GM19351 (cell line): Measurements from ENCODE around the gene TRIM7.

Source experiments
- ATAC-seq: cut with Tn5 transposase; IDR thresholded peaks from one replicate; pipeline ENCODE4 v1.9.1; 2021; ENCODE audit warnings: mild to moderate bottlenecking, moderate library complexity; ENCODE audit not compliant: unreplicated experiment

Gene TRIM7

DNA sequence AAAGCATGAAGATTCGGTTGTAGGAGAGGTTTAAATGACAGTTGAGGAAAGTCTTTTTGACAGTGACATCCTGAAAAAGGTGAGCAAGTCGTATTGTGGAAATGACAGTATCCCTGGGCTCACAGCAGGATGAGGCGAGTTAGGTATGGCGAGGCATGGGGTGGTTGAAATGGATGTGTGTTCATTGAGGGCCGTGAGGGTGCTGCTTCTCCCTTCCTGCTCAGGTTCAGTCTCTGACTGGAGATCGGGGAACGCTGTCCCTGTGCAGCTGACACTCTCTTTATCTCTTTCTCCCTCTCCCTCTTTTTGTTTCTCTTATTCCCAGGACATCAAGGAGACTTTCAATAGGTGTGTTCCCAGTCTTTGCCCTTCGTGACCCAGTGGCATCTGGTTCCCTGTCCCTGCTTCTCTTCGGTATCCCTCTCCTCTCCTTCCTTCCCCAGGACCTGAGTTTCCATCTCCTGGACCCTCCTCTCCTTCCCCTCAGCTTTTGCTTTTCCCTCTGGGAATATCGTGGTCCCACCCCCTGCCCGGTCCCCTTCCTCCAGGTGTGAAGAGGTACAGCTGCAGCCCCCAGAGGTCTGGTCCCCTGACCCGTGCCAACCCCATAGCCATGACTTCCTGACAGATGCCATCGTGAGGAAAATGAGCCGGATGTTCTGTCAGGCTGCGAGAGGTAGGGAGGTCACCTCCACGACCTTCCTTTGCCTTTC, 28.2 kb upstream of the TRIM7 start:
- no peak for ATAC-seq

DNA sequence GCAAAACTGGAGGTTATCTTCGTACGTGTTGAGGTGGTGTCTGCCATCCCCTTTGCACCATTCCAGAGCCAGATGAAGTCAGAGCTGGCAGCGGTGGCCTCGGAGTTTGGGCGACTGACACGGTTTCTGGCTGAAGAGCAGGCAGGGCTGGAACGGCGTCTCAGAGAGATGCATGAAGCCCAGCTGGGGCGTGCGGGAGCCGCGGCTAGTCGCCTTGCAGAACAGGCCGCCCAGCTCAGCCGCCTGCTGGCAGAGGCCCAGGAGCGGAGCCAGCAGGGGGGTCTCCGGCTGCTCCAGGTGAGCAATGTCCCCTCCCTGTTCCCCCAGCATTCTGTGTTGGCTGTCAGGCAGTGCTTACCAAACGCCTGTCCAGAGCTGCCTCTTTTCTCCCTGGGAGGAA, 27.6 kb upstream of the TRIM7 start:
- no peak for ATAC-seq

DNA sequence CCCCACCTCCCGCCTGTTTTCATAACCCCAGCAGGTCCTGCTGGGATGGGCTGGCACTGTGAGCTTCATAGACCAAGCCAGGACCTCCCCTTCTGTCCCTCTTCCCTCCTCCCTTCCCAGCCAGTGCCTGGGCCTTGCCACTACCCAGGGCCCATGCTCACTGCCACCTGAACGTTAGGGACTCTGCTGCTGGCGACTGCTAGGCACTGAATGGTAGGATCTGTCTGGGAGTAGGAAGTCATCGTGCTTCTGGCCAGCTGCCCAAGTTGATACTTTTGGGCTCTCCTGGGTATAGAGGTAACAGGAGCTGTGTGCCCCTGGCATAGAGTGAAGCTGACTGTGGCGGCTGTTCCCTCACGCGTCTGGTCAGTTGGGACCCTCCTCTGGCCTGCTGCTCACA, 26.4 kb upstream of the TRIM7 start:
- ATAC-seq = no peak

DNA sequence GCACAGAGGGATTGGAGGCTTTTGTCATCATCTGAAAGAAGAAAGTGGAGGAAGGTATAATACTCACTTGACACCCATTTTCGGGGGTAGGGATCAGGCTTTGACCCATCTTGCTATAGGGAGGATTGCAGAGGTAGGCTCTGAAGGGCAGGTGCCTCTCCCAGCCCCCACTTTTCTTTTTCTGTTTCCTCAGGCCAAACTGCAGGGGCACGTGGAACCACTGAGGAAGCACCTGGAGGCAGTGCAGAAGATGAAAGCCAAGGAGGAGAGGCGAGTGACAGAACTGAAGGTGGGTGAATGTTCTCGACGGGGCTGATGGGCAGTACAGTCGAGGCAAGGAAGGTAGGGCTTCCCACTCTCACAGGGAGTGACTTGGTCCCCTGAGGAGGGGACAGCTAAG, 25.6 kb upstream of the TRIM7 start:
- ATAC-seq = no peak

DNA sequence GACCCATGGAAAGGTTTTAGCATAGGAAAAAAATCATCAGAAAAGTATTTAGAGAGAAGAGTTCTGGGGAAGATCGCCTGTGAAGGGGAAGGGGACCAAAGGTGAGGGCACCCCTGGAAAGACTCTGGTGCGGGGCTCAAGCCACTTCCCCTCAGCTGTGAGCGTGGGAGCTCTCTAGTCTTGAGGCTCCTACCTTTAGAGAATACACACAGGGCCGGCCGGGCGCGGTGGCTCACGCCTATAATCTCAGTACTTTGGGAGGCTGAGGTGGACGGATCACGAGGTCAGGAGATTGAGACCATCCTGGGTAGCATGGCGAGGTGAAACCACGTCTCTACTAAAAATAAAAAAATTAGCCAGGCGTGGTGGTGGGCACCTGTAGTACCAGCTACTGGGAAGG, 25.0 kb upstream of the TRIM7 start:
- no peak for ATAC-seq

DNA sequence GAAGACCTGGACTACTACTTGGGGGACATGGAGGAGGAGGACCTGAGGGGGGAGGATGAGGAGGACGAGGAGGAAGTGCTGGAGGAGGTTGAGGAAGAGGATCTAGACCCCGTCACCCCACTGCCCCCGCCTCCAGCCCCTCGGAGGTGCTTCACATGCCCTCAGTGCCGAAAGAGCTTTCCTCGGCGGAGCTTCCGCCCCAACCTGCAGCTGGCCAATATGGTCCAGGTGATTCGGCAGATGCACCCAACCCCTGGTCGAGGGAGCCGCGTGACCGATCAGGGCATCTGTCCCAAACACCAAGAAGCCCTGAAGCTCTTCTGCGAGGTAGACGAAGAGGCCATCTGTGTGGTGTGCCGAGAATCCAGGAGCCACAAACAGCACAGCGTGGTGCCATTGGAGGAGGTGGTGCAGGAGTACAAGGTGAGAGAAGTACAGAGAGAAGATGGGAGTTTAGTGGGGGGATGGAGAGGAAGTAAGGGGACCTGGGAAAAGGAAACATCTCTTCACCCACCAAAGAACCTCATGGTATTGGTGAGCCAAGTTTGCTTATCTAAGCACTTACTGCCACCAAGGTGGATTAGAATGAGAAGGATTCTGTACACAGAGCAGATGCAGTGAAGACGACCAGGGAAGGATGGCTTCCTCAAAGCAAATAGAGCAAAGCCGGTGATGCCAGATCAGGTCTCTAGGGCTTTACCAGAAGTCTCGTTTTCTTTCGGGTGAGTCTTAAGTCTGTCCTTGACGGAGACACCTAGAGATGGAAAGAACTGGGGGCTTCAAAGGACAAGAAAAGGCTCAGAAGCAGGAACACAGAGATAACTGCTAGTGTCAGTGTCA, 19.6 kb upstream of the TRIM7 start:
- ATAC-seq = no peak

DNA sequence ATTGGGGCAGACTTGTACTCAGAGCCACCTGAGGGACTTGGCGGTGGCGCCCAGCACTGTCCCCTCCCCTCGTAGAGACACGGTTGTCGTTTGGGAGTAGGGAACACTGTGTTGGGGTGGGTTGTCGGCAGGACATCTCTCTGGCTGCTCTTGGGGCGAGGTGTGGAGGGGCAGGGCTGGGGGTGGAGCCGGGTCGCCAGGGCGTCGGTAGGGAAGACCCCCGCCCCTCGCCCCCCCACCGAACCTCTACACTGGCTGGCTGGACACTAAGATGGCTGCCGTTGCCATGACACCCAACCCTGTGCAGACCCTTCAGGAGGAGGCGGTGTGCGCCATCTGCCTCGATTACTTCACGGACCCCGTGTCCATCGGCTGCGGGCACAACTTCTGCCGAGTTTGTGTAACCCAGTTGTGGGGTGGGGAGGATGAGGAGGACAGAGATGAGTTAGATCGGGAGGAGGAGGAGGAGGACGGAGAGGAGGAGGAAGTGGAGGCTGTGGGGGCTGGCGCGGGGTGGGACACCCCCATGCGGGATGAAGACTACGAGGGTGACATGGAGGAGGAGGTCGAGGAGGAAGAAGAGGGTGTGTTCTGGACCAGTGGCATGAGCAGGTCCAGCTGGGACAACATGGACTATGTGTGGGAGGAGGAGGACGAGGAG, 18.9 kb upstream of the TRIM7 start:
- no peak for ATAC-seq

DNA sequence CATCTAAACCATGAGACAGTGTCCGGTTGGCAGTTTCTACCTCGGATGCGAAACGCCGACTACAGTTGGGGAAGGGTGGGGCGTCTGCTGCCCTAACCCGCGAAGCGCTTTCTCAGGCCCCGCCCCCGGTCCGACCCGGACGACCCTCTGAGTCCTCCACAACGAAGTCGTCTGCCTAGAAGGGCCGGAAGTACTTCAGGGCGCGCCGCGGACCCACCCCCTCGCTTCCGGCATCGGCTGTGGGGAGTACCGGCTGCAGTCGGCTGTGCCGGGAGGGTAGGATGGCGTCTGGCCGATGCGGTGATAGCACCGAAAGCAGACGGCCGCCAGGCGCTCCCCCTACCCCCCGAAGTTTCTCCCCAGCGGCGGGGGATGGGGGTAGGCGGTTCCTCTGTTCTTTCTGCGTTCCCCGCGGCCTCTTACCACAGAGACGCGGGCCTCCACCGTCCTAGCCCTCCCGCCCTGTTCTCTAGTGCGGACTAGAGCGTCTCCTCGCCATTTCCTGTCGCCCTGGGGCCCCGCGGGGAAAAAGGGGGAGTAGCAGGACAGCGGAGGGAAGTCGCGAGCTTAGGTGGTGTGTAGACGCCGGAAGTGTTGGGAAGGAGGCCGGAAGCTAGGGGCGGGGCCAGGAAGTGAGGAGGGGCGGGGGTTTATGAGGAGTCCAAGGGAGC, 18.2 kb upstream of the TRIM7 start, which contains the start of gene TRIM41:
TSS of gene TRIM41 (plus strand) at position 224 of the 671 bp plus-strand sequence. CDS start 719 bp downstream, outside the sequence.
- peak; percentile 62 for ATAC-seq

DNA sequence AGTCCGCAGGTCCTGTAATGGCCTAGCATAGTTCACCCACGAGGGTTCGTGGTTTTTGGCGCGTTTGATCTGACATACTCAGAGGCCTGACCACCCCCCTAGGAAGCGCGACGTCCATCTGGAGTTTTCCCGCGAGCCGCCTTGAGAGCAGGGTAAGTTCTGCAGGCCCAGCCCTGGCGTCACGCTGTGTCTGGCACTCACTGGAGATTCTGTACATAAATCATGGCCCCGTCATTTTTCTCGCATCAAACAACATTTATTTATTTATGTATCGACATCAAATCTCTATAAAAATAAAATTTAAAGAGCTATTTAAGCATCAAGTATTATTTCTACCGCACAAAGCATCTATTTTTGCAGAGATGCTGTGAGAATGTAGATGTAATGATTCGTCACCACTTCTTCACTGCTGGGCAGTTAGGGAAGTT, 17.6 kb upstream of the TRIM7 start:
- ATAC-seq = no peak

DNA sequence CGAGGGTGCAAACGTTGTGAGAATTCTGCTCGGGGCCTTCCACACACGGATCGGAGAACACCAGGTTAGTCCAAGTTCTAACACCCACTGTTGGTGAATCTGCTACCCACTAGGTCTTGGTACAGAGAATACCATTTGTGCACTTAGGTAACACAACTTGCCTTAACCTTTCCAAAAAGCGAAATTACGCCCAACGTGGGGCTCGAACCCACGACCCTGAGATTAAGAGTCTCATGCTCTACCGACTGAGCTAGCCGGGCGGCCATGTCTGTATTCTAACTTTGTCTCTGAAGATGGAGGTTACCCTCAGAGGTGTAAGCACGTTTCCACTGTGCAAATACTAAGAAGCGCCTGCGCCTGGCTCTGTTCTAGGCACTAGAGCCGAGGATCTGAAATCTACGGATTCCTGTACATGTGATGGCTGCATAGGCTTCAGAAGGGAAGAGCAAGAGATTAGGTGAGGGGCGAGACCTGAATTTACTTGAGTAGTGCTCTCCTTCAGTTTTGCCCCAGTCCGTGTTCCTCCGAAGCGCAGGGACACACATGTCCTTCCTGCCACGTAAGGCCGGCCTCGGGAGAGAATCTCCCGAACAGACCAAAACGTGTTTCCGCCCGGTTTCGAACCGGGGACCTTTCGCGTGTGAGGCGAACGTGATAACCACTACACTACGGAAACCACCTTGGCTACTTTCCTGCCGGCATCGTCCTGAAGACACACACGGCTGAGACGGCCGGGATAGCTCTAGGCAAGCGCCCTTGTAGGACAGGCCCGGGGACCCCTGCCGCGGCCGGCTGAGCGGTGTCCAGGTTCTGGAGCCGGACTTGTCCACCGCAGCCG, 17.0 kb upstream of the TRIM7 start:
- ATAC-seq = peak; percentile 22

DNA sequence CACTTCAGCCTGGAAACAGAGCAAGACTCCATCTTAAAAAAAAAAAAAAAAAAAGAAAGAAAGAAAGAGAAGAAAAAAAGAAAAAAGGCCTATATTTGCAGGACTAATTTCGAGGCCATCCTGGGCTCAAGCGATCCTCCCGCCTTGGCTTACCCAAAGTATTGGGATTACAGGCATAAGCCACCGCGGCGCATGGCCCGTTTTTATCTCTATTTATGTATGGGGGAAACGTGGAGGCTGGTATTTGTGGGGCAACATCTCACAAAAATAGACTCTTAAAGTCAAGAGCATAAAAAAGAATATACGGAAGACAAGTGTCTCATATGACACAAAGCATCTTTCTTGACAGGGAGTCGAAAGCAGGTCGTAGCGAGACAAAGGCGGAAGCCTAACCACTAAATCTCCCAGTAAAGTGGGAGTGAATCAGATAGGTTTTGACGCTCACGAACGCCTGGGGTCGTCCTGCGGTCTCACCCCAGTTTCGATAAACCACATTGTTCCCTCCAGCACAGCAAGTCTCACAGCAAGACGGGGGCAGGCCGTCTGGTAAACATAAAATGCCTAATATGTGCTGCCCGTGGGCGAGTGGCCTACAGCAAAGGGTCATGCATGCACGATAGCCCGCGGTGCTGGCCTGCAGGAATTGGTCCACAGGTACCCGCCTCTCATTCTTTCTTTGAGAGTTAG, 16.3 kb upstream of the TRIM7 start:
- ATAC-seq = no peak

DNA sequence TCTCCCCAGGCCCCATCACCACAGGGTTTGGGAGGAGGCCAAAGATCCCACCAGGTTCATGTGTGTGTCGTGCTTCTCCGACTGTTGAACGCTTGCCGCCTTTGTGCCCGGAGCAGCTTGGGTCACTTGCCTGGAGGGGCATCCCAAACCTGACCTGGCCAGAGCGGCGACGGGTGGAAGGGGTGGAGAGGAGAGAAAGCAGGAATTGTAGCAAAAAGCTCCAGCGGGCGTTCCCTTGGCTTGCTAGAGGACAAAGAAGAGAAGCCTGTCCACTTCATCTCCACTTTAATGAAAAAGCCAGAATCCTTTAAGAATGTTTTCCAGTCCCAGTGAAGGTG, 15.2 kb upstream of the TRIM7 start:
- ATAC-seq = no peak

DNA sequence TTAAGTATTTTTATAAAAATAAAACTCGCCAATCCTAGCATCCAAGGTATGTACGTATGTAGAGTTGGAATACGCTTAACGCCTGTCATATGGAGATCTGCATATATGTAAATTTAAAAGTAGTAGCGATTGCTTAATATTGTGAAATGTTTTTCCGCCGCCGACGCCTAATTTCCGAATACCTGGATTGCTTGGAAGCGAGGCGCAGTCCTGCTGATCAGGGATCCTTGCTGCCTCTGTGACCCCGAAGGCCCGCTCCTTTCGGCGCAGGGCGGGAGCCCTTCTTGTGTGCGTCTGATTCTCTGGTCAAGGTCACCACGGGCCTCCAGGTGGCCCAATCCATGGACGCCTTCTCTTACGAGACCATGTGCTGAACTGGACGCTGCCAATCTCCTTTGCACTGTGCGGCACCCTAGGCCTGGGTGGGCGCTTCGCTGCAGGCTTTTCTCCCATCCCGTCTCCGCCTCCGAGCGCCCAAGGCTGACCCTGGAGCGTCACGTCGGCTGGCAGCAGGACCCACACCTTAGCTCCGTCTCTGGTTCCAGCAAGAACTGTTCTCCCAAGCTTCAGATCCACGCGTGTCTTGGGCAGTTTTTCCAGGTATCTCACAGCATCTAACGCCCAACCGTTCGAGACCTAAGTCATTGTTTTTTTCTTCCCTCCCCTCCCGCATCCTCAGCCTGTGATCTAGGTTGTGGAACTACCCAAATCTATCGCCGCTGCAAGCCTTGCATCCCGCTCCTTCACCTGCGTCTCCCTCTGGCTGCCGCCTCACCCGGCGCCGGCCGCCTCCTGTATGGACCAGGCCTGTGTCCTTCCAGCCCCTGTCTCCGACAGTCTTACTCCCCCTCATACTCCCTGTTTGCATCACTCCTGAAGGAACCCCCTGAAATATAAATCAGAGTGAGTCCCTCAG, 14.5 kb upstream of the TRIM7 start:
- ATAC-seq = no peak

DNA sequence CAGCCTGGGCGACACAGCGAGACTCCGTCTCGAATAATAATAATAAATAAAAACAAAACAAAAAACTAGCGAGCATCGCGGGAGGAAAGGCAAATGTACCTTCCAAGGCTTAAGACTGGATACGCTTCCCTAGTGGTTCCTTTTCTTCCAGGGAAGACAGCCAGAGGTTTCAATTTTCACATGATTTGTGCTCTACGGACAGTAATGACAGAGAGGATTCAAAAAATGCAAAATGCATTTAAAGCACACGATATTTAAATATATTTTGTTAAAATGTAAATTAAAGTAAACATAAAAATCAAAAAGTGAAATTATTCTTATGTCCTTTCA, 13.8 kb upstream of the TRIM7 start:
- no peak for ATAC-seq

DNA sequence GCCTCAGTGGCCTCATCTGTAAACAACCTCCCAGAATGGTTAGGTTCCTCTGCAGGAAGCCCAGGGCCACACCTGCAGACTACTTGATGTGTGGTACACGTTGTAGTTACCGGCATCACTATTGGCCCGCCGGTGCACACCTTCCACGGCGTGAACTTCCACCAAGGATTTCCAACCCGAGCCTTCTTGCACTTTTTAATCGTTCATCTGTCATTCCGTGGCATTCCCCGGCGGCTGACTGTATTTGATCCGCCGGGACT, 12.7 kb upstream of the TRIM7 start:
- peak; percentile 16 for ATAC-seq

DNA sequence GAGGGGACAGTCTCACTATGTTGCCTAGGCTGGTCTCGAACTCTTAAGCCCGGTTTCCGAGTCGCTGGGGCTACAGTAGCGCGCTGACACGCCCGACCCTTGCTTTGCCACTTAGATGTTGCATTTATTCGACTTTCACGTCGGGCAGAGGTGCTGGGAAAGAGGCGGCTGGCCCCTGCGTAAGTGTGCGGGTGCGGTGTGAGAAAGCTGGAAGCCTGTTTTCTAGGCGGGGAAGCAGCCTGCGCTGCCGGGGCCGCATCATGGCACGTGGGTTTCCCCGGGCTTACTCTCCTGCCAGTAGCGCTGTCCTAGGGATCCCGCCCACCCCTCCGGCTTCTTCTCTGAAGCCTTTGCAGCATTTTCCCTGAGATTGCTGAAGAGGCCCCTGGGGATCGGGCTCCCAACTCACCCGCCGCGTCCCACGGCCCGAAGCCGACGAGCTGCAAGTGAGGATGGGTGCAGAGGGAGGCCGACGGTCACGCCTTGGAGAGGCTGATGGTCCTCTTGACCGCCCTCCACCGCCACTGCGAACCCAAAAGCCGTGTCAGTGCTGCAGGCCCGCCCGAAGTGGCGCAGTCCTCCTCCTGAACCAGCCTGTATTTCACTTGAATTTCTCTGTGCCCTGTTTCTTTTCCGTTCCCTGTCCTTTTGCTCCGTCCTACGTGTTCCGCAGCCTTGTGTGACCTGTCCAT, 12.3 kb upstream of the TRIM7 start:
- ATAC-seq = peak; percentile 22

DNA sequence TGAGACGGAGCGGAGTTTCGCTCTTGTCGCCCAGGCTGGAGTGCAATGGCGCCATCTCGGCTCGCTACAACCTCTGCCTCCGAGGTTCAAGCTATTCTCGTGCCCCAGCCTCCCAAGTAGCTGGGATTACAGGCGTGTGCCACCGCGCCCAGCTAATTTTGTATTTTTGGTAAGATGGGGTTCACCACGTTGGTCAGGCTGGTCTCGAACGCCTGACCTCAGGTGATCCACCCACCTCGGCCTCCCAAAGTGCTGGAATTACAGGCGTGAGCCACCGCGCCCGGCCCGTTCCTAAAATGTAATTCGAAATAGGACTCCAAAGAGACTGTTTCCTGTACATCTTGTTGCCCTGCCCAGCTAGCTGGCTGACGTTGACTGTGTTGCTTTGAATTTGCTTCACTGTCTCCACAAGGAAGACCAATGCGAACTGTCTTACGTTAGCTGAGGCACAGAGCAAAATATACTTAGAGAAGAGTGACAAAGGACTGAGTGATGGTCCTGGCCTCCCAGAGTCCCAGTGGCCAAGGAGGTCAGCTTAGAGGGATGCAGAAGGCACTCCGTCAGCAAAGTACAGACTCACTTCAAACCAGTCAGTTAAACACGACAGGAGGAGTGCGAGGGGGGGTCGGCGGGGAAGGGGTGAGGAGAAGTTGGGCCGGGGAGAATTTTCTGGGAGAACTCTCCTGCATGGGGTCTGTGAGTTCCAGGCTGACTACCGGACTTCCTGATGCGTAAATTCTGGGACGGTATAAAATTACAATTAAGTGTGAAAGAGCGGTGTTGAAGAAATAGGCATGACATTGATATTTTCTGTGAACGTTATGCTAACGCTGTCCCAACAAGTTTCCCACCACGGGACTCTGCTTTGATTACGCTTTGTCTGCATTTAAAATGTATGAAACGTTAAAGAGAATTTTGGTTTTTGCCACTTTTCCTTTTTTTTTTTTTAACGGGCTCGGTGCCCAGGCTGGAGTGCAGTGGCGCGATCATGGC, 11.3 kb upstream of the TRIM7 start:
- ATAC-seq = no peak
